AG04450 (cell line): Measurements from ENCODE around the gene CNP. TPM values are rescaled to one million over a fixed set of nuclear protein-coding genes. Genes with fewer than 3 reads are reported as not detected.

Experiments
- CTCF ChIA-PET: fragments of 300-600, 350-600 bp; formaldehyde crosslinking; extraction: SDS; loops from one replicate; lab custom pipeline; 2022; ENCODE audit warnings: antibody characterized with exemption, inconsistent platforms; lab: Charles Lee
- POLR2A ChIA-PET: fragments of 350-600 bp; formaldehyde crosslinking; extraction: SDS; loops from one replicate; lab custom pipeline; 2021; ENCODE audit warnings: antibody characterized with exemption, inconsistent platforms; lab: Yijun Ruan, JAX
- DNase-seq: peaks from one replicate; pipeline ENCODE4 v3.0.0-alpha.2; 2011; ENCODE audit warnings: low read depth, low spot score
- H3K27ac ChIP-seq: one replicate; pipeline ENCODE4 v1.5.1; 2012; ENCODE audit warnings: low read depth, low read length, control low read depth
- H3K27me3 ChIP-seq: one replicate; pipeline ENCODE4 v1.6.0; 2012; ENCODE audit warnings: low read length; ENCODE audit not compliant: control insufficient read depth, insufficient read depth
- H3K4me3 ChIP-seq: 2 replicates; pipeline ENCODE4 v1.5.1; 2011; ENCODE audit warnings: mild to moderate bottlenecking, low read depth, low read length, control low read depth
- H3K9me3 ChIP-seq: 2 replicates; pipeline ENCODE4 v1.5.1; 2012; ENCODE audit warnings: low read length; ENCODE audit not compliant: control insufficient read depth, insufficient read depth
- polyA plus RNA-seq: library from polyadenylated mRNA; depleted of rRNA; stranded (reverse); fragments of >200 nt; gene quantifications from 2 replicates; pipeline ENCODE4 v1.2.3, GENCODE V29; 2011; rRNA removed
- TF ChIP-seq, protein P1 (sequence below): IDR thresholded peaks from 2 replicates; pipeline ENCODE4 v1.5.1; 2011; ENCODE audit warnings: low read depth, low read length, control low read depth, inconsistent platforms

The CNP gene
- polyA plus RNA-seq, 1 experiment = 53.0 TPM

DNA sequence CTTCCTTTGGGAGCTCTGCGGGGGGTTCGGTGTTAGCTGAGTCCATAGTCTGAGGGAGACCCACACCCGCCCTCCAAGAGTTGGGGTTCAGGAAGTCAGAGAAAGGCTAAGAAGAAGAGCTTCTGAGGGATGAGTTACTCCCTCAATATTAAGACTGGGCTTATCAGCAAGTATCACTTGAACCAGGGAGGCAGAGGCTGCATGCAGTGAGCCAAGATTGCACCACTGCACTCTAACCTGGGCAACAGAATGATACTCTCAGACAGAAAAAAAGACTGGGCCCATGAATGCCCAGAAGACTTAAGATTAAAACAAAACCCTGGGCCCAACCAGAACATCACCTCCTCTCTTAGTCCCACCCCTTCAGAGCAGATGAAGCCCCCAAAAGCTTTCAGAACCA is 59.3 kb downstream of the CNP start:
- no peak overlapping the region for H3K4me3 ChIP-seq
- CTCF ChIA-PET = interaction anchor here (0.5 to 1.9 kb wide), 15 partner anchors 8 to 197 kb away, joined by 3 to 14 read pairs (median 4); partner anchors contain the start of genes CNP, DHX58 and DNAJC7
- DNase-seq = no peak
- H3K9me3 ChIP-seq = no peaks in the 10 kb centered on the region
- peak overlapping the region; percentile 47 for H3K27ac ChIP-seq
- POLR2A ChIA-PET = interaction anchor here (1.6 to 2.2 kb wide), 2 partner anchors 8 to 11 kb away, joined by 4 to 7 read pairs; partner anchors contain the start of gene DNAJC7
- peaks cover 8% of the 10 kb centered on the region for H3K27me3 ChIP-seq
- TF ChIP-seq, protein P1, sequence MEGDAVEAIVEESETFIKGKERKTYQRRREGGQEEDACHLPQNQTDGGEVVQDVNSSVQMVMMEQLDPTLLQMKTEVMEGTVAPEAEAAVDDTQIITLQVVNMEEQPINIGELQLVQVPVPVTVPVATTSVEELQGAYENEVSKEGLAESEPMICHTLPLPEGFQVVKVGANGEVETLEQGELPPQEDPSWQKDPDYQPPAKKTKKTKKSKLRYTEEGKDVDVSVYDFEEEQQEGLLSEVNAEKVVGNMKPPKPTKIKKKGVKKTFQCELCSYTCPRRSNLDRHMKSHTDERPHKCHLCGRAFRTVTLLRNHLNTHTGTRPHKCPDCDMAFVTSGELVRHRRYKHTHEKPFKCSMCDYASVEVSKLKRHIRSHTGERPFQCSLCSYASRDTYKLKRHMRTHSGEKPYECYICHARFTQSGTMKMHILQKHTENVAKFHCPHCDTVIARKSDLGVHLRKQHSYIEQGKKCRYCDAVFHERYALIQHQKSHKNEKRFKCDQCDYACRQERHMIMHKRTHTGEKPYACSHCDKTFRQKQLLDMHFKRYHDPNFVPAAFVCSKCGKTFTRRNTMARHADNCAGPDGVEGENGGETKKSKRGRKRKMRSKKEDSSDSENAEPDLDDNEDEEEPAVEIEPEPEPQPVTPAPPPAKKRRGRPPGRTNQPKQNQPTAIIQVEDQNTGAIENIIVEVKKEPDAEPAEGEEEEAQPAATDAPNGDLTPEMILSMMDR = no peak

DNA sequence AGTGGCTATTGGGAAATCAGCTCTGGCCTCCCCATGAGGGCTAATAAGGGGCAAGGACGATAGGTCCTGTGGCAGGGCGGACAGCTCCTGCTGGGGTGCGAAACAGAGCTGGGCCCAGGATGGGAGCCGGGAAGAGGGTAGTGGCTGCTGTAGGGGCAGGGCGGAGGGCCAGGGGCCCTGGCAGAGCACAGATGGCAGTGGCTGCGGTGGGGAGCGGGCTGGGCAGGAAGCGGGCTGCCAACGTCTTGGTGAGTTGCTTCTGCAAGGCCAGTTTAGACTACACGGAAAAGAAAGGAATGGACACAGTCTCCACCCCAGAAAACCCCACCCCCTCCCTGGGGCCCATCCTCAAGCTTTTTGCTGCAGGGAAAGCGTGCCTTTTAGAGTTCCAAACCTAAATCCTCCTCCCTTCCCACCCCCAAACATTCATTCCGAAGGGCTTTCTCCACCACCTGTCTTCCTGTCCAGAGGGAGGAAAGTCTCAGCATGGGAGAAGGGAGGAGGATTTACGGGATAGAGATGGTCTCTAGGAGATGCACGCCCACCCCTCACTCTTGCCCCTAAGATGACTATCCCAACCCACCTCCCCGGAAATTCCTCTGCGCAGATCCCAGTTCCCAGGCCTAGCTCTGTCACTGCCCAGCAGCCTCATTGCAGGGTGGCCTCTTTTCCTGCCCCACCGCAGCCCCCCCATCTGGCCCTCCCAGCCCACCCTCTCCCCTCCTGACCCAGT is 60.4 kb downstream of the CNP start:
- ChIA-PET POLR2A (interaction anchor here (1.6 to 2.2 kb wide), 2 partner anchors 9 to 10 kb away, joined by 4 to 7 read pairs; partner anchors contain the start of gene DNAJC7), CTCF (interaction anchor here (0.6 to 1.9 kb wide), 7 partner anchors 7 to 552 kb away, joined by 3 to 6 read pairs (median 4); partner anchors contain the start of gene NKIRAS2)
- H3K27ac ChIP-seq = no peak overlapping the region
- no peak for DNase-seq
- no peaks in the 10 kb centered on the region for H3K9me3 ChIP-seq
- H3K27me3 ChIP-seq = peaks cover 13% of the 10 kb centered on the region
- no peak overlapping the region for H3K4me3 ChIP-seq
- TF ChIP-seq, protein P1 = no peak

Other genes with a start within 250 kb of the CNP start
- gene HAP1, start 232.2 kb upstream of the CNP start, polyA plus RNA-seq = 0.04 and 0.07 TPM in 2 replicates
- gene JUP, start 180.1 kb upstream of the CNP start, polyA plus RNA-seq = 13.5 and 25.7 TPM in 2 replicates
- 51.5 and 58.8 TPM in 2 replicates for gene P3H4, start 154.8 kb upstream of the CNP start, polyA plus RNA-seq
- gene FKBP10, start 153.8 kb upstream of the CNP start, polyA plus RNA-seq = 487 and 624 TPM in 2 replicates
- gene NT5C3B, start 130.6 kb upstream of the CNP start, polyA plus RNA-seq = 97.4 and 106 TPM in 2 replicates
- gene KLHL10, start 129.0 kb upstream of the CNP start, polyA plus RNA-seq = 0.06 TPM in 2 replicates
- 7.6 and 9.3 TPM in 2 replicates for gene KLHL11, start 101.4 kb upstream of the CNP start, polyA plus RNA-seq
- 161 and 163 TPM in 2 replicates for gene ACLY, start 47.8 kb upstream of the CNP start, polyA plus RNA-seq
- gene ODAD4, start 36.2 kb upstream of the CNP start, polyA plus RNA-seq = 0.47 and 0.56 TPM in 2 replicates
- 62.0 and 66.4 TPM in 2 replicates for gene DNAJC7, start 50.6 kb downstream of the CNP start, polyA plus RNA-seq
- 46.5 and 51.3 TPM in 2 replicates for gene NKIRAS2, start 53.3 kb downstream of the CNP start, polyA plus RNA-seq
- gene C17orf113, start 83.8 kb downstream of the CNP start, polyA plus RNA-seq = 0.07 and 0.09 TPM in 2 replicates
- not detected in 2 replicates for gene ZNF385C, start 131.7 kb downstream of the CNP start, polyA plus RNA-seq
- 2.0 and 2.9 TPM in 2 replicates for gene DHX58, start 145.9 kb downstream of the CNP start, polyA plus RNA-seq
- gene KAT2A, start 154.6 kb downstream of the CNP start, polyA plus RNA-seq = 13.6 and 15.5 TPM in 2 replicates
- not detected in 2 replicates for gene HSPB9, start 156.0 kb downstream of the CNP start, polyA plus RNA-seq
- 134 and 163 TPM in 2 replicates for gene RAB5C, start 188.2 kb downstream of the CNP start, polyA plus RNA-seq
- 0.01 and 0.02 TPM in 2 replicates for gene KCNH4, start 214.3 kb downstream of the CNP start, polyA plus RNA-seq
- gene HCRT, start 218.7 kb downstream of the CNP start, polyA plus RNA-seq = not detected in 2 replicates
- 5.1 and 7.0 TPM in 2 replicates for gene GHDC, start 227.7 kb downstream of the CNP start, polyA plus RNA-seq